PC-3 (cell line): ENCODE data around the gene COX7A2.

ENCODE experiments used
- CTCF ChIP-seq: fragments of 300-600 bp; sonication (generic); conservative IDR thresholded peaks from 2 replicates; pipeline ENCODE4 v1.5.1; 2017; ENCODE audit warnings: antibody characterized with exemption, low read depth, mild to moderate bottlenecking, low read length
- EZH2phosphoT487 ChIP-seq: fragments of 300-600 bp; sonication (generic); IDR thresholded peaks from 2 replicates; pipeline ENCODE4 v1.6.1; 2018; ENCODE audit warnings: mild to moderate bottlenecking, antibody characterized with exemption, low read length, borderline replicate concordance

DNA sequence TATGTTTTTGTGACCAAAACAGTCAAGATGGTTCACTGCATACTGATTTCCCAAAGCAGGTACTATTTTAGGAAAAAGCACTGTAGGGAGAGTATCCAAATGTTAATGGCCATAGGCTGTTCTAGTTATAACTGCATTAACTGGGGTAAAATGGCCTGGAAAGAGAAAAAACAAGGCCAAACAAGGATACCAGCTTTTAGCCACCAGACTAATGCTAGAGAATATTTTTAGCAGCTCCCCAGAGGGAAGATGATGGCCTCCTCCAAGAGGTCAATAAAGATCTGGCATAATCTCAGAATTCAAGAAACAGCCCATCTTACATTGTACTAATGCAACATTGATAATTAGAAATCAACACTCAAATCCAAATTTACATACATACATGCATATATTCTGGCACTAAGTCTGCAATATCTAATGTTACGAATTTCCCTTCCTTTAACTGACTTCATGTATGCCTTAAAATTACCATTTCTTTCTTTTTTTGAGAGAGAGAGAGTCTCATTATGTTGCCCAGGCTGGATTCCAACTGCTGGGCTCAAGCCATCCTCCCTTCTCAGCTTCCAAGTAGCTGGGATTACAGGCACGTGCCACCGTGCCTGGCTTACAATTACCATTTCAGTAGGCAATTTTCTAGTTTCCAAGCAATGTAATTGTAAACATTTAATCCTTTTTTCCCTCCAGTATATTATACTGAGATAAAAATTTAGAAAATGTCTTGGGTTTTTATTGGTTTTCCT, 9.3 kb downstream of the COX7A2 start:
- TF ChIP-seq CTCF = no peak
- TF ChIP-seq EZH2phosphoT487 = no peak
